Measurements from ENCODE around the gene MXRA8.
"Not testable (repeated sequence)": the region's sequence is repeated elsewhere in the genome, so short reads cannot be mapped to it uniquely, and the experiment has no call there.

The MXRA8 gene

DNA sequence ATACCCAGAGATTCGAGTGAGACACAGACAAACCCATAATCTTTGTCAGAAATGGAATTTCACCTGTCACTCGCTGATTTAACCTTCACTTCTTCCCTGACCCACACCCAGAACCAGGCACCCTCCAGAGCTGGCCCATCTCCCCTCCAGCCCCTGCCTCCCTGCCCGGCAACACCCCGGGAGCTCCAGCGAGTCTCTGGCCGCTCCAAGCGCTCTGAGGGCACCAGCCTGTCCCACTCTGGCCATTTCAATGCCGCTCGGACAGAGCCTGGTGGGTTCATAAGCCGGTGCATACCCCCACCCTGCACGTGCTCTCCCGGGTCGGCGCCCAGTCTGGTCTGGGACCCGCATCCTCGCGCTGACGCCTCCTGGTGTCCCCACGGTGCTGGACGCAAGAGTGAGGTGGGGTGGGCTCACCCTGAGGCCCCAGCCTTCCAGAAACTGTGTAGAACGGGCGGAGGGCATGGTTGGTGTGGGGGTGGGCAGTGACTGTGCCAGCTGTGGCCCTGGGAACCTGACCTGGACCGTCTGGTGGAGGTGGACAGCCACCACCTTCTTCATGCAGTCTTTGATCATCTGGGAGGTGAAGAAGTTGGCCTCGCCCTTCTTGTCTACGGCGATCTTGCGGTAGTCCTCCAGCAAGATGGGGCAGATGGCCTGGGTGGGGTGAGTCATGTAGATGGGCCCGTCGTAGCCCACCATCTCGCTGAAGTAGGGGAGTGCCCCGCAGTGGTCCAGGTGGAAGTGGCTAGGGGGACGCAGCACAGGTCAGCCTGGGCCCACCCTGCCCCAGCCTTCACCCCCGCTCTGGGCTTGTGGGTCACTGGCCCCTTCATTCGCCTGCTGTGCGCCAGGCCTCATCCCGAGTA, 39.3 kb downstream of the MXRA8 start:
- FAIRE-seq: no peak

DNA sequence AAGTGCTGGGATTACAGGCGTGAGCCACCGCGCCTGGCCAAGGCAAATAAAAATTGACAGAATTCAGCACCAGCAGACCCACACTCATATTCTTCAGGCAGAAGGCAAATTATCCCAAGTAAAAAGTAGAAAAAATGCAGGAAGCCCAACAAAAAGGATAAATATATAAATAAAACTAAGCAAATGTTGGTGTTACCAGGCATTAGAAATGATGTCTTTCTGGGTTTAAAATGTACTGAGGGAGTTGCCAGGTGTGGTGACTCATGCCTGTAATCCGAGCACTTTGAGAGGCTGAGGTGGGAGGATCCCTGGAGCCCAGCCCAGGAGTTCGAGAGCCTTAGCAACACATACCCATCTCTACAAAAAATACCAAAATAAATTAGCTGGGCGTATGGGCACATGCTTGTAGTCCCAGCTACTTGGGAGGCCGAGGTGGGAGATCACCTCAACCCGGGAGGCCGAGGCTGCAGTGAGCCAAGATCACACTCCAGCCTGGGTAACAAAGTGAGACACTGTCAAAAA, 40.2 kb downstream of the MXRA8 start:
- FAIRE-seq: no peak

DNA sequence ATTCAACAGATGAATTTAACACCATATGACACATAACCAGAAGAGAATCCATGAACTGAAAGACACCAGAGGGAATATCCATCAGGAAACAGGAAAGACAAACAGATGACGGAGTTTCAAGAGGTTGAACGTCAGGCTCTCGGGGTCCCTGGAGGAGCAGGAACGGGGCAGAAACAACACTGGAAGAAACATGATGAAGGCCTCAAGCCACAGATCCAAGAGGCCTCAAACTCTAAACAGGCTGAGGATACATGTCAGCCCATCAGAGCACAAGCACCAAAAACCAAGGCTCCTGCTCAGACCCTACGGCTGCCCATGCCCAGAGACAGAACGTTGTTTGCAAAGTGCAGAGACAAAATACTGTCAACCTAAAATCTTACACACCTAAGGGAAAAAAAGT, 40.9 kb downstream of the MXRA8 start:
- FAIRE-seq: no peak

DNA sequence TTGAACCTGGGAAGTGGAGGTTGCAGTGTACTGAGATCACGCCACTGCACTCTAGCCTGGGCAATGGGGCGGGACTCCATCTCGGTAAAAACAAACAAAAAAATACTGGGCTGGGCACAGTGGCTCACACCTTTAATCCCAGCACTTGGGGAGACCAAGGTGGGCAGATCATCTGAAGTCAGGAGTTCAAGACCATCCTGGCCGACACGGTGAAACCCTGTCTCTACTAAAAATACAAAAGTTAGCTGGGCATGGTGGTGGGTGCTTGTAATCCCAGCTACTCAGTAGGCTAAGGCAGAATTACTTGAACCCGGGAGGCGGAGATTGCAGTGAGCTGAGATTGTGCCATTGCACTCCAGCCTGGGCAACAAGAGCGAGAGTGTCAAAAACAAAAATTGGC, 42.2 kb downstream of the MXRA8 start:
- not testable (repeated sequence) for FAIRE-seq

DNA sequence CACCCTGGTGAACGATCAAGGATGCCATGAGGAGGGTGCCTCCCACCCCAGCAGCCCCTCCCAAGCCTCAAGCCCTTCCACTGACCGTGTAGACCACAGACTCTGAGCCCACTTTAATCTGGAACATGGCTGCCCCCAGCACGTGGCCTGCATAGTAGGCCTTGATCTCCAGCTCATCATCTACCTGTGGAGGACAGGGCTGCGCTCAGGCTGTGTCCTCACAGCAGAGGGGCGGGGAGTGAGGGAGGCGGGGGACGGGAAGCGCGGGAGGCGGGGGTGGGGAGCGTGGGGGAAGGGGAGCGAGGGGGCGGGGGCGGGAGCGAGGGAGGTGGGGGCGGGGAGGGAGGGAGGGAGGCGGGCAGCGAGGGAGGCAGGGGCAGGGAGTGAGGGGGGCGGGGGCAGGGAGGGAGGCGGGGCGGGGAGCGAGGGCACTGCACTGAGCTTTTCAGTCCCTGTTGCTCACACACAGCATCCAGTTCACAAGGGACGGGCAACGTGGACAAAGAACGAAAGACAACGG, 42.9 kb downstream of the MXRA8 start:
- no peak for FAIRE-seq

DNA sequence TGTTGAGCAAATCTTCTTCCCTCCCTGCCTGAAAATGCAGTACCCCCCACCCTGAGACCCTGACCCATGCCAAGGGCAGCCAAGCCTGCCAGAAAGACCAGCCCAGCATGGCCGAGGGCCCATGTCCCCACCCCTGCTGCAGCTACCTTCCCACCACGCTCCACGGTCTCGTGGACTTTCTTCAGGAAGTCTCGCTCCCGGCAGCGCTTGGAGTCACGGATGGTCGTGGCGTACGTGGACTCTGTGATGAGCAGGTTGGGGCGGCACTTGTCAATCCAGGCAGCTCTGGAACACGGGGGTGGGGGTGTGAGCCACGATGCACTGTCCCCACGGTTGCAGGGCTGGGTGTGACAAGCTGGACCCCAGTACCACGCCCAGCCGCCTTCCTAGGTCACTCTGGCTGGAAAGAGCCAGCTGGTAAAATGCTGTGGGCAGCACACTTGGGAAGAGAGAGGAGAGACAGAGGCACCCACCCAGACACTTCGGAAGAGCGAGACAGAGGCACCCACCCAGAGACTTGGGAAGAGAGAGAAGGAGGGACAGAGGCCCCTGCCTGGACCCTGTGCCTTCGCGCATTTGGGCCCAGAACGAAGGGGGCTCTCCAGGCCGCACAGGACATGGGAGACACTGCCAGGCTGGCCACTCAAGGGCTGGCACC, 43.5 kb downstream of the MXRA8 start:
- no peak for FAIRE-seq

DNA sequence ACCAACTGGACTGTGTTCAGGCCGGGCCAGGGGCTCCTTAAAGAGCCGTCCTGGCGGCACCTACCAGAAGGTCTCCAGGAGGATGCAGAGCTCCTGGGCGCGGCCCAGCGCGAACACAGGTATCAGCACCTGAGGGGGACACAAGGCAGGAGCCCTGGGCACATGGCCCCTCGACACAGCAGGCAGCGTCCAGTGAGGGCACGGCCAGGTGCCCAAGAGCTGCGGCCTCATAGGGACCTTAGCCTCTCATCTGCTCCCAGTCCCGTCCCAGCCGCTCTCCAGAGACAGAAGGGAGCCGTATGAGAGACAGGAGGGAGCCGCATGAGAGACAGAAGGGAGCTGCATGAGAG, 44.1 kb downstream of the MXRA8 start:
- no peak for FAIRE-seq

DNA sequence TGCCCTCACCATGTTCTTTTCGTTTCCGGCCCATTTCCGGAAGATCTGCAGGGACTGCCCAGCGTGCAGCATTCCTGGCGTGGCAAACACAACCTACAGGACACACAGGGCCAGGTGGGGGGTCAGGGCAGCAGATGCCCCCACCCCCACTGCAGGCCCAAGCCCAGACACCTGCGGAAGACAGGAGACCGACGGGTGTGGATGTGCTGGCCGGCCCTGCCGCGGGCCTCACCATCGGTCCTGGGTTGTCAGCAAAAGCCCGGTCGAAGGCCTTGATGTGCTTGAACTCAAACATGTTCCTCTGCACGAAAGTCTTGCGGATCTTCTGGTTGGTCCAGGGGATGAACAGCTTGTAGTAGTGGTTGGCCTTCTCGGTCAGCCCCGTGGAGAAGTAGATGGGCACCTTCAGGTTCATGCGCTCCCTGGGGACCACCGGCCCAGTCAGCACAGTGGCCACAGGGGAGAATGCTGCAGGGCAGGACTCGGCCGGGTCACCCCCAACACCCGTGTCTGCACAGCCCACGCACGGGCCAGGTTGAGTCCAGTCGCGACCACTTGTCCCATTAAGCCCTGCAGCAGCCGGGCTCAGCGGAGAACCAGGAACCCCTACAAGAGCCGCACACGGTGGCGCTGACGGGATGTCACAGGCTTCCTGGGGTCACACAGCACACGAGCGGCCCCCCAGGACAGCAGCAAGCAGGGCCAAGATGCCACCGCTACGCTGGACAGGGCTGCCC, 44.7 kb downstream of the MXRA8 start:
- no peak for FAIRE-seq

DNA sequence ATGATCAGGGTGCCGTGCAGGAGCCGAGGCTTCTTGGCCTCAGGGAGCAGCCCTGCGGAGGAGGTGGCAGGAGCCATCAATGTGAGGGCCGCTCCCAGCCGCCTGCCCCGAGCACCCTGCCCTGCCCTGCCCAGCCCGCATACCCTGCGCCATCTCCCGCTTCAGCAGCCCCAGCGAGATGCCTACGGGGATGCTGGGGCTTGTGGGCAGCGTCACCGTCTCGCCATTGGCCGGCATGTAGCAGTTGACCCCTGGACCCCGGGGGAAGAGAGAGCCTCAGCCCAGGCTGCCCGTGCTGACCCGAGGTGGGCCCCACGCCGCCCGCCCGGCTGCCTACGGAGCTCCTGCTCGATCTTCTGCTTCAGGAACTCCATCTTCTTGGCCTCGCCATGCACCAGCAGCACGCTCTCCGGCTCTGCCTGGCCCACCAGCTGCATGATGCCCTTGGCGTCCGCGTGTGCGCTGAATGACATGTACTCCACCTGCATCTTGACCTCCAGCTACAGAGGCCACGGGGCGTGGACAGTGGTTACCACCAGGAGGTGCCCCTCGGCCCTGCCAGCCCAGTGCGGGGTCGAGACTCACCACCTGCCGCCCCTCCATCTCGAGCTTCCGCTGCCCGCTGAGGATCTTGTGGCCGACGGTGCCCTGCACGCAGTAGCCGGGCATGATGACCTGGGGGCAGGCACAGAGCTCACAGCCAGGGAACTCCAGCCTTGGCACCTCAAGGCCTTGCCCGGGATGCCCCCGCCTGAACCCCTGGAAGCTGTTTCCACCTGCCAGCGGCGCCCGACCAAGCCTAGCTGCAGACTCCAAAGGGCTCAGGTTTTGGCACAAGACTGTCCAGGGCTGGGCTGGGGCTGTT, 45.7 kb downstream of the MXRA8 start:
- FAIRE-seq: no peak

DNA sequence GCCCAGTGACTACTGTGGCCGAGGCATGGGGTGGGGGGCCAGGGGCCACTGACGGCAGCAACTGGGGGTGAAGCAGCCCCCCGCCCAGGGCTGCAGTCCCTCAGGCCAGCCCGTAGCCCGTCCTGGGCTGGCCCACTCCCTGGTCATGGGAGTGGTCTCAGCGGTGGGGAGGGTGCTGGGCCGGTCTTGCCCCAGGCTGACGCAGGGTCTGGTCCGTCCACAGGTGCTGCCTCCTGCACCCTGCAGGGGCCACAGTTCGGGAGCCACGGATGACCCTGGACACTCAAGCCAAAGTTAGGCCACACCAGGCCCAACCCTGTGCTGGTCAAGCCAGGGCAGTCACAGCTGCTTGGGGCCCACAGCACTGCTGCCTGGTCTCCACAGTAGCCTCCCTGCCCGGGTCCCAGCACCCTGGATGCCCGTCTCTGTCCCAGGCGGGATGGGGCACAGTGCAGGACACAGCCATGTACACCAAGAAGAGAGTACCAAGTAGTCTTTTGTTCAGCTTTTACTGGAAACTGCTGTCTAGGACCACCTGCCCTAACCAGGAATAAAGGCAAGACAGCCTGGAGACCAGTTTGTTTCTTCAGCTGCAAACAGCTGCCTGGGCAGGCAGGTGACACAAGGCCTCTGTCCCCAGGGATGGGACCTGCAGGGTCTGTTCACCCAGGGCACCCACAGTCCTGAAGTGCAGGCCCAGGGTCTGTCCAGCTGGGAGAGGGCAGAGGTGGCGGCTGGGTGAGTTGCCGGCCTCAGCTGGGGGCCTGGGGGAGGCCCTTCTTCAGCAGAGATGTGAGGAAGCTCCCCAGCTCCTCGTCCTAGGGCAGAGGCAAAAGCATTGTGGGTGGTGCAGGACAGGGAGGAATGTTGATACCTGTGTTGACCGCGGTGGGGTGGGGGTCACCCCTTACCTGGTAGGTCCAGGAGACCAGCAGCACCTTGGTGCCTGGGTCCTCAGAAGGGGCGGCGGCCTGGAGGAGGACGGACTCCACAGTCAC, 46.9 kb downstream of the MXRA8 start:
- no peak for FAIRE-seq

DNA sequence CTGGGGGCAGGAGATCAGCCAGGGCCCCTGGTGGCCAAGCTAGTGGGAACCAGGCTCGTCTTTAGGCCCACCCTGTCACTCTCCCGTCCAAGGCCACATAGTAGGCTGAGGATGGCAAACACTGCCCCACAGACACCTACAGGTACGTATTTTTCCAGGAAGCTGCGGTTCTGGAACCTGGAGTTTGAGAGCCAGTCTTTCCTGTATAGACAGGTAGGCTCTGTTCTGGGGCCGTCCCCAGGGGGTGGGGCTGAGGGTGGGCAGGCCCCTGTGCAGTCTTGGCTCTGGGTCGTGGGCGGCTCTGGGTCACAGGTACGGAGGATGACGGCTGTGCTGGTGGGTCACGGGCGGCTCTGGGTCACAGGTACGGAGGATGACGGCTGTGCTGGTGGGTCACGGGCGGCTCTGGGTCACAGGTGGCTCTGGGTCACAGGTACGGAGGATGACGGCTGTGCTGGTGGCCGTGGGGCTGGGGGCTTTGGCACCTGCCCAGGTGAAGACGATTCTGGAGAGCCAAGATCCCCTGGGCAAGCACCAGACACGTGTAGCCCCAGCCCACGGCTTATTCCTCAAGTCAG, 47.8 kb downstream of the MXRA8 start:
- no peak for FAIRE-seq

DNA sequence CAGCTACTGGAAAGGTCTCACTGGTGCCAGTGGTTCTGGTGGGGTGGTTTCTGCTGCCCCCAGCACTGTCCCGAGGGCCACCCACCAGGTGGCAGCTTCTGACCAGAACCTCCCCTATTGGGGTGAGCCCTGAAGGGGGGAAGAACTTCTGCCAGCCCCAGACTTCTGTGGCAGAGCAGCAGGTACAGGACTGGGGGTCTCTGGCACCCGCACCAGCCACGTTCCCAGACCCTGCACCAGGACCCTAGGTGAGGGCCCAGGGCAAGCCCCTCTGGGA, 48.3 kb downstream of the MXRA8 start:
- no peak for FAIRE-seq

DNA sequence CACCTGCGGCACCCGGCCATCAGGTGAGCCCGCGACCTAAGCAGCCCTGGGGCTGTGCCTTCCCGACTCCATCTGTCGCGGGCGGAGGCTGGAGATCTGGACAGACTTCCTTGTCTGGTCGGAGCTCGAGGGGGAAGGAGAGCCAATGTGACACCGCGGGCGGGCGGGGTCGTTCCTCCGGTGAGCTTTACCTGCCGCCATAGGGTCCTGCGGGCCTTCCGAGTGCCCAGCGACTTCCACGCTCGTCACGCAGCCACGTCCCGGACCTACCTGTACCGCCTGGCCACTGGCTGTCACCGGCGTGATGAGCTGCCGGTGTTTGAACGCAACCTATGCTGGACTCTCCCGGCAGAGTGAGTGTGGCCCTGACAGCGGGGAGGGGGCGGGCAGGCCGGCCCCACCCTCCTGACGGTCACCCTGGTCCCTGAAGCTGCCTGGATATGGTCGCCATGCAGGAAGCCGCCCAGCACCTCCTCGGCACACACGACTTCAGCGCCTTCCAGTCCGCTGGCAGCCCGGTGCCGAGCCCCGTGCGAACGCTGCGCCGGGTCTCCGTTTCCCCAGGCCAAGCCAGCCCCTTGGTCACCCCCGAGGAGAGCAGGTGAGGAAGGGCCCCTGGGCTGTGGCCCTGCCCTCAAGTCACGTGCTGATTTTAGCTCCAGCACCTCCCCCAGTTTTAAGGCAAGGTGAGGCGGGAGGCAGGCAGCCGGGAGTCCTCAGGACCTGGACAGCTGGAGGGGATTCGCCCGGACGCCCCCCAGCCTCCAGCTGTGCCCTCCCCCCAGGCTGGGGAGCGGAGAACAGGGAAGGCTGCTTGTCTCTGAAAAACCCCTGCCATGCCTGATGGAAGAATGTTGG, 48.9 kb downstream of the MXRA8 start:
- FAIRE-seq: no peak

DNA sequence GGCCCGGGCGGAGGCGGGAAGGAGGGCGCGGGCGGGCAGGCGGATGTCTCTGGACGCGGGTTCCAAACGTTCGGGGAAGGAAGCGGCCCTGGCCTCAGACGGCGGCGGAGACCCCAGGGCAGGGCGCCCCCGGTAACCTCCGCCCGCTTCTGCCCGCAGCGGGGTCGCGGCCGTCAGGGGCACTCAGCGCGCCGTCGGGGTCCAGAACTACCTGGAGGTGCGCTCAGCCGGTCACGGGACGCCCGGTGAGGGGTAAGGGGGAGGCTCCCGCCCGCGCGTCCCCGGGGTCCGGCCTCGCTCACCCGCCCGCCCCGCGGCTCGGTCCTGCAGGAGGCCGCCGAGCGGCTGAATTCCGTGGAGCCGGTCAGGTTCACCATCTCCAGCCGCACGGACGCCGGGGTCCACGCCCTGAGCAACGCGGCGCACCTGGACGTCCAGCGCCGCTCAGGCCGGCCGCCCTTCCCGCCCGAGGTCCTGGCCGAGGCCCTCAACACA, 49.6 kb downstream of the MXRA8 start:
- FAIRE-seq: no peak

DNA sequence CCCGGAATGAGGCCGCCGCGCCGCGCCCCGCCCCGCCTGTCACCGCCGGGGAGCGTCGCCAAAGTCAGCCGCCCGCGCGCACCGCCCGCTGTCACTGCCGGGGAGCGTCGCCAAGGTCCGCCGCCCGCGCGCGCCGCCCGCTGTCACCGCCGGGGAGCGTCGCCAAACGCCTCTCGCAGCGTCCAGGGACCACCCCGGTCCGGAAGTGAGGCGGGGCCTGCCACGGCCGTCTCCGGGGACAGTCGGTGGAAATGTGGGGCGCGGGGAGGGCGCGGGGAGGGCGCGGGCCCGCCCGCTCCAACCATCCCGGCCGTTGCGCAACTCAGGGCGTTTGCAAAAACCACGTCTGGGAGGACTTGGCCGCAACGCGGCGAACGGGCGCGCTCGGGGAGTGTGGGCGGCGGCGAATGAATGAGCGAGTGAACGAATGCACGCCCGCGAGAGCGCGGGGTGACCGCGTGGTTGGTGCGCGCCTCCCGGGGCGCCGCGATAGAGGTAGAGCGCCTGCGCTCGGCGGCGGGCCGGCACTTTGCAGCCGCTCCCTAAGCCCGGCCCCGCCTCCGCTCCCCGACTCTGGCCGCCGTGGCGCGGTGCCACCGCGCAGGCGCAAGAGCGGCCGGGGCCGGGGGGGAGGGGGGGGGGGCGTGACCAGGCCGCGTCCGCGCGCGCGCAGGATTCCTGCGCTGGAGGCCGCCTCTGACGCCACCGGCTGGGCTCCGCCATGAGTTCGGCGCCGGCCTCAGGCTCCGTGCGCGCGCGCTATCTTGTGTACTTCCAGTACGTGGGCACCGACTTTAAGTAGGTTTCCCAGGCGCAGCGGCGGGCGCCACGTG, 50.2 kb downstream of the MXRA8 start, which contains the start of the genes ACAP3 and PUSL1:
Gene ACAP3, minus strand, starts transcription at position 8 of the 833 bp plus-strand sequence. CDS start 115 bp downstream, outside the sequence.
Gene PUSL1, plus strand, starts transcription at position 675 of the 833 bp plus-strand sequence. Its CDS starts 47 bp downstream, at position 722.
- no peak for FAIRE-seq

DNA sequence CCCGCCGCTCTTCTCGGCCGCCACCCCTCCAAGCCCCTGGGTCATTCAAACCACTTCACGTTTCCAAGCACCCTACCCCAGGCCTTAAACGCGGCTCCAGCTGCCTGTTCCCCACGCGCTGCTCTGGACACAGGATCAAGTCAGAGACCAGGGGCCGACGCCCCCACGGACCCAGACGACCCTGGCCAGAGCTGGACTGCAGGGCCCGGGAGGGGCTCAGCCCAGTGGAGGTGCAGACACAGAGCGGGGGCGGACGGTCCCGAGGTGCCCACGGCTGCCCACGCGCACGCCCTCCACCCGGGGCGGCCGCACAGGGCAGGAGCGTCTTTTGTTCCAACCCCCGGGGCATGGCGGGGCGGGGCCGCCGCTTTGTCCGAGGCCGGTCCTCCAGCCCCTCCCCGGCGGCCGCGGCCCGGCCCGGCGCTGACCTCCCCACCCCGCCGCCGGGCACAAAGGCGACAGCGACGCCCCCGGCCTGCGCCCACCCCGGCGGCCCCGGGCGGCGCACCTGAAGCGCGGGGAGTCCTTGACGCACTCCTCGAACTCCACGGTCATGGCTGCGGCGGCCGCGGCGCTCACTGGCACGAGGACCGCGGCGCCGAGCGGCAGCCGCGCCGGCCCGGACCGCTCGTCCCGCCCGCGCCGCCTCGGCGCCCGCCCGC, 51.0 kb downstream of the MXRA8 start:
- FAIRE-seq: no peak

DNA sequence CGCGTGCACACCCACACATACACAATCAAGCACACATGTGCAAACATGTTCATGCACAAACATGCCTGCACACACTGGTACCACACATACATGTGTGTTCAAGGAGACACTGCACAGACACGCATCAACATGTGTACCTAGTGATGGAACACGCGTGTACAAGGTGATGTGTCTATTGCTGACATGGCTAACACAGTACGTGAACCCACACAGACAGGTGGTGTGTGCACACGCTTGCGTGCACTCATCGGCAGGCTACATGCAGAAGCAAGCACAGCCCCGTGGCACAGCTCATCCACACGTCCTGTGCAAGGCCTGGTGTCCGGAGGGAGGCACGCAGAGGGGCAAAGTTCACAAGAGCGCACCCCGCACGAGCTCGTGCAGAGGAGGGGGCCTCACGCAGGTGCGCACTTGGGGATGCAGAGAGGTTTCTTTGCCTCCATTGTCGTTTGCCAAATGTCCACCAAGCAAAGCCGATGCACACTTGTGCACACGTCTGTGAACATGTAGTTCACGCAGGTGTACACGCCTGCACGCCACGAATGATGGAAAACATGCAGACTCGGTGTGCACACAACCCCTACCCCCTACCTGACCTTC, 51.6 kb downstream of the MXRA8 start:
- no peak for FAIRE-seq

Measured in TTC549 (cell line).